Measurements from ENCODE around the gene IL1A.

GRCh38 chr2:112782234-112782799 lies 2.0 kb downstream of the IL1A start:
- no peak for TF ChIP-seq CTCF (IDR thresholded peaks at IDR 0.05; ENCODE audit: insufficient read depth, low read depth, low read length)
- TF ChIP-seq EZH2 (IDR thresholded peaks at IDR 0.05; ENCODE audit: insufficient read depth, low read length): no peak

Data from astrocyte (in vitro differentiated cells and primary cell).